ENCODE data around the gene HES4.

GRCh38 chr1:1042835-1043234 lies 42.9 kb upstream of the HES4 start:
- TF ChIP-seq POLR2A (IDR thresholded peaks at IDR 0.05; ENCODE audit: low read length) (no peak), GATA1 (IDR thresholded peaks at IDR 0.05; ENCODE audit: low read depth, low read length) (no peak)
